ENCODE data around the gene PCYT2. TPM values are rescaled to one million over a fixed set of nuclear protein-coding genes. Genes with fewer than 3 reads are reported as not detected.
A peak's percentile ranks its signal among the peaks of the same experiment; 100 is the strongest.

Gene PCYT2
- 63.4 TPM for polyA plus RNA-seq (2012; ENCODE audit: insufficient read length, low read depth)

DNA sequence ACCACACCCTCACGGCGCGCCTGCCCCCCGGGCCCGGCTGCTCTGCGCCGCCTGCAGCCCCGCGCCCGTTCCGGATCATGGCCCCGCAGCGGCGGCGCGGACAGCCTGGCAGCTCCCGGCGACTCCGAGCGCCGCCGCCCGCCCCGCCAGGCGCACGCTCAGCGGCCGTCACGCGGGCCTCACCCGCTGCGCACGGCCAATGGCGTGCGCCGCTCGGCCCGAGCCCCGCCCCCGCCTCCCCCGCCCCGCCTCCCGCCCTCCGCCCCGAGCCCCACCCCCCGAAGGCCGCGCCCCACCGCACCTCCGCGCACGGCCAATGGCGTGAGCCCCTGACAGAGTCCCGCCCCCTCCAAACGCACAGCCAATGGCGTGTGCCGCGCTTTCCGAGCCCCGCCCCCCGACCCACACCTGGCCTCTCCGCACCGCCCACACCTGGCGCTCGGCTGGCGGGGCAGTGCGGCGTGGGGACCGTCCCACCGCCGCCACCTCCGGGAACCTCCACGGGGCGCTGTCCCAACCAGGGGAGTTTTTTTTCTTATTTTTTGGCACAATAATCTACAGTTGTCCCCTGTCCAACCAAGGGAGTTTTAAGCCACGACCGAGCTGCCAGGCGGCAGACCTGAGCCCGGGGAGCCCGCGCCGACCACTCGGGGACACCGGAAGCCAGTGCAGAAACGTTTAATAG, at the start of gene PCYT2:
PCYT2 (minus strand) TSS at position 123 of the 685 bp plus-strand sequence; CDS start at position 79, 44 bp downstream.
- no peak for TF ChIP-seq SIN3A (IDR thresholded peaks at IDR 0.05; ENCODE audit: borderline replicate concordance, insufficient read depth, low read length)
- TF ChIP-seq, protein P1, sequence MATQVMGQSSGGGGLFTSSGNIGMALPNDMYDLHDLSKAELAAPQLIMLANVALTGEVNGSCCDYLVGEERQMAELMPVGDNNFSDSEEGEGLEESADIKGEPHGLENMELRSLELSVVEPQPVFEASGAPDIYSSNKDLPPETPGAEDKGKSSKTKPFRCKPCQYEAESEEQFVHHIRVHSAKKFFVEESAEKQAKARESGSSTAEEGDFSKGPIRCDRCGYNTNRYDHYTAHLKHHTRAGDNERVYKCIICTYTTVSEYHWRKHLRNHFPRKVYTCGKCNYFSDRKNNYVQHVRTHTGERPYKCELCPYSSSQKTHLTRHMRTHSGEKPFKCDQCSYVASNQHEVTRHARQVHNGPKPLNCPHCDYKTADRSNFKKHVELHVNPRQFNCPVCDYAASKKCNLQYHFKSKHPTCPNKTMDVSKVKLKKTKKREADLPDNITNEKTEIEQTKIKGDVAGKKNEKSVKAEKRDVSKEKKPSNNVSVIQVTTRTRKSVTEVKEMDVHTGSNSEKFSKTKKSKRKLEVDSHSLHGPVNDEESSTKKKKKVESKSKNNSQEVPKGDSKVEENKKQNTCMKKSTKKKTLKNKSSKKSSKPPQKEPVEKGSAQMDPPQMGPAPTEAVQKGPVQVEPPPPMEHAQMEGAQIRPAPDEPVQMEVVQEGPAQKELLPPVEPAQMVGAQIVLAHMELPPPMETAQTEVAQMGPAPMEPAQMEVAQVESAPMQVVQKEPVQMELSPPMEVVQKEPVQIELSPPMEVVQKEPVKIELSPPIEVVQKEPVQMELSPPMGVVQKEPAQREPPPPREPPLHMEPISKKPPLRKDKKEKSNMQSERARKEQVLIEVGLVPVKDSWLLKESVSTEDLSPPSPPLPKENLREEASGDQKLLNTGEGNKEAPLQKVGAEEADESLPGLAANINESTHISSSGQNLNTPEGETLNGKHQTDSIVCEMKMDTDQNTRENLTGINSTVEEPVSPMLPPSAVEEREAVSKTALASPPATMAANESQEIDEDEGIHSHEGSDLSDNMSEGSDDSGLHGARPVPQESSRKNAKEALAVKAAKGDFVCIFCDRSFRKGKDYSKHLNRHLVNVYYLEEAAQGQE (IDR thresholded peaks at IDR 0.05; ENCODE audit: insufficient read depth in 1 of 2, low read depth in 2 of 2, low read length in 2 of 2) = no peak
- TF ChIP-seq TAF1 (IDR thresholded peaks at IDR 0.05; ENCODE audit: borderline replicate concordance, insufficient read depth, low read length) = 0 out of 2 replicates have a peak, but pooled peaks have one; percentile 21

DNA sequence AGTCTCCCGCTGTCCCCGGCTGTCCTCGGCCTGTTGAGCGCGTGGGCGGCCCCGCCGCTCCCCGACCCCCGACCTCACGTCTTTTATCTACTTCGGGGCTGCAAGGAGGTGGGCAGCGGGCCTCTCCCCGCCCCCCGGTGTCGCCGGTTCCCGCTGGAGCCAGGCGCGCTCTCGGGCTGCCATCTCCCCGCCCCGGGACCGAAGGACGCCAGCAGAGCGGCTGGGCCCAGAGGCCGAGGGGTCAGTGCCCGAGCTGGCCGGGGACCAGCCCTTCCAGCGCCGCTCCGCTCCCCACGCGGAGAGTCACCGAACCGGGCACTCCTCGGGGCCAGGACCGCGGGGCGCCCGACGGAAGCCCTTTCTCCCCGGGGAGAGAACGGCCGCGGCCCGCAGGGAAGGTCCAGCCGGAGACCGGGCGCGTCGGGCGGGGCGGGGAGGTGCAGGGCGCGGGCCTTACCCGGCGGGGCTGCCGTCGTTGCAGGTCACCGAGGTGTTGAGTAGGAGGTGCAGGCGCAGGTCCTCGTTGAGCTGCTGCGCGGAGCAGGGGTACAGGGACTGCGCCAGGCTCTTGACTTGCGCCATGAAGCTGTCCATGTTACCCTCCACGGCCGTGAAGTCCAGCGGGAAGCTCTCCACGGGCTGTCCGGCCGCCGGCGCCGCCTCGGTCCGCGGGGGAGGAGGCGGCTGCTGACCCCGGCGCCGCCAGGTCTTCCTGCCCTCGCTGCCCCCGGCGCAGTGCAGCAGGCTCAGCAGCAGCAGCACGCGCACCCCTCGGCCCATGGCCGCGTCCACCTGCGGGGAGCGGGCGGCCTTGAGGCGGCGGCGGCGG, 49.1 kb upstream of the PCYT2 start:
- TF ChIP-seq FOXP2 (optimal IDR thresholded peaks at IDR 0.05; ENCODE audit: borderline replicate concordance, extremely low read depth, extremely low read length, insufficient read depth) (peak; percentile 12), SIN3A (IDR thresholded peaks at IDR 0.05; ENCODE audit: borderline replicate concordance, insufficient read depth, low read length) (no peak)

DNA sequence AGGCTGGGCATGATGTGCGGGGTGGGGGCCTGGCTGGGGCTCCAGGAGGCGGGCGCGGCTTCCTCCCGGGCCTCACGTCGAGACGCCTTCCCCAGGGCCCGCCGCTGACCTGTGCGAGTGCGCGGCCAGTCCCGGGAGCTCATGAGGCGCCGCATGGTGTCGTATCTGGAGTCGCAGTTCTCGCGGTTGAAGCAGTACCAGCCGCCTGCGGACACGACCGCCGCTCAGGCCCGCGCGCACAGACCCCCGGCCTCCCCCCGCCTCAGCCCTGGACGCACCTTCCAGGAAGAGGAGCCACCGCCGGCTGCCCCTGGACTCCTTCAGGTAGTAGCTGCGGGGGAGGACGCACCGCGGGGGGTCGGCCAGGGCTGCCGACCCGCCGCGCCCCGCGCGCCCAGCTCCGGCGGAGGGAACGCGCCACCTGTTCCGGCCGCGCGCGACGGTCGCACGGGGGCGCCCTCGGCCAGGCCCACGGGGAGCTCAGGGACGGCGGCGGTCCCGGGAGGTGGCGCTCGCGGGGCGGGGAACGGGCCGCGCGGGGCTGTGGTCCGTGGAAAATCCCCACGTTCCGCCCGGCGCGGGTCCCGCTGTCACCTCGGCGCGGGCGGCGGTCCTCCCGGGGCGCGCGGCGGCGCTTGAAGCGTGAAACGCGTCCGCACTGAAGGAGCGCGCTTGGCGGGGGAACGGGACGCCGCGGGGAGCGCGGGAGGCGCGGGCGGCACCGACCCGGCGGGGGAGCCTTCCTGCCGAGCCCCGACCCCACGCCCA, 48.3 kb upstream of the PCYT2 start:
- TF ChIP-seq, protein P1 (IDR thresholded peaks at IDR 0.05; ENCODE audit: insufficient read depth in 1 of 2, low read depth in 2 of 2, low read length in 2 of 2) = no peak
- TF ChIP-seq FOXP2 (optimal IDR thresholded peaks at IDR 0.05; ENCODE audit: borderline replicate concordance, extremely low read depth, extremely low read length, insufficient read depth) = peak; percentile 81

DNA sequence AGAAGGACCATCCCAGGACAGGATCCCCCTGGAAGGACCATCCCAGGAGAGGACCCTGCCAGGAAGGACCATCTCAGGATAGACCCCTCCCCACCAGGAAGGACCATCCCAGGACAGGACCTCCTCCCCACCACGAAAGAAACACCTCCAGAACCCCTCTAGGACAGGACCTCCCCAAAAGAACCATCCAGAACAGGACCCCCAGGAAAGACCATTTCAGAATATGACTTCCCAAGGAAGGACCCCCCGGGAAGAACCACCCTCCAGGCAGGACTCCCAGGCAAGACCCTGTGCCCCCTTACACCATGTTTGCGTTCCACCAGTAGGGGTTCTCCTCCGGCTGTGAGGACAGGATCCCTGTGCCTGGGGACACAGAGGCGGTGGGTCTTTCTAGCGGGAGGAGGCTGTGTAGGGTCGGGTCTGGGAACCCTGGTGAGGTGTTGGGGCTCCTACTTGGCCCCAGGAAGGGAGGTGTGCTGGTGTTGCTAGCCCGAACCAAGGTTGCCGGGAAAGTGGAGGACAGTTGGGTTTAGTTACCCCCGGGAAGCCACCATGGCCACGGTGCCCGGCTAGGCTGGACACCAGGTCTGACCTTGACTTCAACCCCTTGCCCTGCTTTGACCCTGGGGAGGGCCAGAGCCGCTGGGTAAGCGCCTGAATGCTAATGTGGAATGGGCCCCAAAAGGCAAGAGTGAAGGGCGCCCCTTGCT, 47.6 kb upstream of the PCYT2 start:
- TF ChIP-seq FOXP2 (optimal IDR thresholded peaks at IDR 0.05; ENCODE audit: borderline replicate concordance, extremely low read depth, extremely low read length, insufficient read depth) (no peak), POLR2AphosphoS5 (IDR thresholded peaks at IDR 0.05; ENCODE audit: low read depth, low read length) (no peak), SIN3A (IDR thresholded peaks at IDR 0.05; ENCODE audit: borderline replicate concordance, insufficient read depth, low read length) (no peak), TAF1 (IDR thresholded peaks at IDR 0.05; ENCODE audit: borderline replicate concordance, insufficient read depth, low read length) (no peak)
- TF ChIP-seq, protein P1 (IDR thresholded peaks at IDR 0.05; ENCODE audit: insufficient read depth in 1 of 2, low read depth in 2 of 2, low read length in 2 of 2) = no peak

Measured in PFSK-1 (cell line).